GM12878 (cell line): Measurements from ENCODE around the gene ARAP3. TPM values are rescaled to one million over a fixed set of nuclear protein-coding genes. Genes with fewer than 3 reads are reported as not detected.

ENCODE experiments used
- ATAC-seq: fragments of 200-7000 bp; cut with Tn5 transposase; 3 replicates; pipeline ENCODE4 v1.9.1; 2020; ENCODE audit warnings: mild to moderate bottlenecking, moderate library complexity
- BruUV-seq: library from RNA; stranded (reverse); fragments of 400-500 nt; replicated peaks from 2 replicates; lab custom pipeline; 2021; lab: Mats Ljungman, UMichigan
- CTCF ChIA-PET: fragments of 300-600 bp; sonication (Branson Sonifier 250); formaldehyde crosslinking; extraction: SDS; loops from one replicate; lab custom pipeline; 2021; ENCODE audit warnings: inconsistent platforms; lab: Yijun Ruan, JAX
- POLR2A ChIA-PET: fragments of 350-600 bp; formaldehyde crosslinking; extraction: SDS; loops from one replicate; lab custom pipeline; 2021; ENCODE audit warnings: inconsistent platforms; lab: Charles Lee
- RAD21 ChIA-PET: fragments of 300-600 bp; sonication (Branson Sonifier 250); formaldehyde crosslinking; loops from one replicate; lab custom pipeline; 2023; ENCODE audit warnings: antibody characterized with exemption; ENCODE audit not compliant: unreplicated experiment; lab: Charles Lee
- SMC1A ChIA-PET: fragments of 300-600 bp; sonication (Branson Sonifier 250); formaldehyde crosslinking; loops from one replicate; lab custom pipeline; 2023; ENCODE audit not compliant: unreplicated experiment, uncharacterized antibody; lab: Charles Lee
- DNase-seq: peaks from one replicate; pipeline ENCODE4 v3.0.0-alpha.2; 2011; ENCODE audit warnings: low read depth, low spot score
- FAIRE-seq: peaks from 3 replicates; lab custom pipeline; 2011; peaks lifted over from hg19 to GRCh38; lab: Jason Lieb, UNC
- H2AFZ ChIP-seq: 2 replicates; pipeline ENCODE4 v1.6.0; 2011; ENCODE audit warnings: low read depth, low read length, control low read depth; ENCODE audit not compliant: control insufficient read depth
- H3K27ac ChIP-seq: 2 replicates; pipeline ENCODE4 v1.5.1; 2011; ENCODE audit warnings: control low read depth; ENCODE audit not compliant: control insufficient read depth, insufficient read depth
- H3K27me3 ChIP-seq, 2 experiments: replicated peaks in 1 of 2; 2 replicates each; pipeline versions ENCODE4 v1.6.0 to v1.6.1; 2011; ENCODE audit warnings: low read length in 1 of 2; ENCODE audit not compliant: control insufficient read depth in 2 of 2, insufficient read depth in 2 of 2
- H3K36me3 ChIP-seq, 2 experiments: 2 replicates each; pipeline ENCODE4 v1.5.1; 2011; ENCODE audit warnings: low read length in 1 of 2; ENCODE audit not compliant: control insufficient read depth in 2 of 2, insufficient read depth in 2 of 2
- H3K4me1 ChIP-seq: 2 replicates; pipeline ENCODE4 v1.6.1; 2011; ENCODE audit warnings: mild to moderate bottlenecking, low read length, moderate library complexity, mixed read lengths; ENCODE audit not compliant: control insufficient read depth, insufficient read depth
- H3K4me2 ChIP-seq: 2 replicates; pipeline ENCODE4 v1.6.0; 2011; ENCODE audit warnings: control low read depth; ENCODE audit not compliant: control insufficient read depth, insufficient read depth
- H3K4me3 ChIP-seq: fragments of 200-600 bp; sonication (generic); 2 replicates; pipeline ENCODE4 v1.5.1; 2016
- H3K79me2 ChIP-seq: 2 replicates; pipeline ENCODE4 v1.6.0; 2011; ENCODE audit warnings: low read length; ENCODE audit not compliant: control insufficient read depth, insufficient read depth
- H3K9ac ChIP-seq: 2 replicates; pipeline ENCODE4 v1.8.0; 2011; ENCODE audit warnings: low read length, control low read depth, mixed read lengths; ENCODE audit not compliant: control insufficient read depth, insufficient read depth
- H3K9me3 ChIP-seq: replicated peaks from 3 replicates; pipeline ENCODE4 v1.5.1; 2011; ENCODE audit warnings: mild to moderate bottlenecking, low read length; ENCODE audit not compliant: control insufficient read depth, insufficient read depth
- H4K20me1 ChIP-seq: 2 replicates; pipeline ENCODE4 v1.6.0; 2011; ENCODE audit not compliant: control insufficient read depth, insufficient read depth
- ETV6 ChIP-seq, 2 experiments: fragments of 450-650 bp in 1 of 2; IDR thresholded peaks in 1 of 2; conservative IDR thresholded peaks in 1 of 2; 2 replicates each; pipeline ENCODE4 v1.6.1; 2014; ENCODE audit warnings: antibody characterized with exemption in 1 of 2, borderline replicate concordance in 1 of 2, low read depth in 1 of 2, mild to moderate bottlenecking in 1 of 2, moderate library complexity in 1 of 2
- FOXM1 ChIP-seq: IDR thresholded peaks from 2 replicates; pipeline ENCODE4 v1.6.1; 2012; ENCODE audit warnings: low read depth, mild to moderate bottlenecking, inconsistent platforms, low read length, moderate library complexity
- PBX3 ChIP-seq: IDR thresholded peaks from 2 replicates; pipeline ENCODE4 v1.6.1; 2011; ENCODE audit warnings: mild to moderate bottlenecking, low read depth, low read length, moderate library complexity; ENCODE audit not compliant: insufficient replicate concordance
- POLR2A ChIP-seq: IDR thresholded peaks from 2 replicates; pipeline ENCODE4 v1.6.1; 2011; ENCODE audit warnings: low read depth, mild to moderate bottlenecking, low read length
- TBL1XR1 ChIP-seq: IDR thresholded peaks from 2 replicates; pipeline ENCODE4 v1.6.1; 2012; ENCODE audit warnings: low read depth, low read length, improper control_type of control experiment
- ZBTB4 ChIP-seq: fragments of 450-650 bp; formaldehyde crosslinking; IDR thresholded peaks from 2 replicates; pipeline ENCODE4 v1.4.0; 2022; ENCODE audit warnings: mild to moderate bottlenecking, moderate library complexity
- ZBTB40 ChIP-seq: fragments of 450-650 bp; IDR thresholded peaks from 2 replicates; pipeline ENCODE4 v1.6.1; 2016; ENCODE audit warnings: mild to moderate bottlenecking, moderate library complexity, borderline replicate concordance
- WGBS: methylation state at CpG from one replicate; pipeline ENCODE4 v1.1.6; 2016; ENCODE audit warnings: low lambda C conversion rate; ENCODE audit not compliant: insufficient replicate concordance, insufficient coverage; ENCODE audit errors: missing lambda C conversion rate; 5-methylcytosine and 5-hydroxymethylcytosine counted together
- in situ Hi-C: fragments of 300-500 bp; cut with MboI; formaldehyde crosslinking; loops from 9 replicates; pipeline ENCODE4 v1.14.3; 2018; ENCODE audit warnings: mixed read lengths
- intact Hi-C: fragments of 100-400 bp; cut with micrococcal nuclease; formaldehyde crosslinking; loops from one replicate; pipeline ENCODE4 v1.14.2; 2022; ENCODE audit not compliant: unreplicated experiment
- polyA plus RNA-seq, 11 experiments: library from polyadenylated mRNA; depleted of rRNA in 4 of 11; unstranded in 6 of 11; stranded (reverse) in 5 of 11; fragments of >200 nt; fragmentation: Nextera tagmentation in 4 of 11; fragmentation: Illumina TruSeq in 1 of 11; extraction: Ambion mirVana in 4 of 11; extraction: Trizol in 1 of 11; gene quantifications; 1 replicate in 1 of 11; 2 replicates in 10 of 11; pipeline versions ENCODE4 v1.2.1 to v1.2.3, GENCODE V29; 2011 to 2016; ENCODE audit warnings: inconsistent platforms in 2 of 11, missing spikeins in 2 of 11, low read depth in 1 of 11
- total RNA-seq, 4 experiments: library from RNA; depleted of rRNA in 3 of 4; stranded (reverse); fragments of >200 nt in 3 of 4; fragmentation: Illumina TruSeq in 1 of 4; extraction: Trizol in 1 of 4; gene quantifications; 2 replicates each; pipeline versions ENCODE4 v1.2.1 to v1.2.3, GENCODE V29; 2013 to 2021
- TF ChIP-seq, protein P1 (sequence below): fragments of 450-650 bp; IDR thresholded peaks from 2 replicates; pipeline ENCODE4 v1.6.1; 2017; ENCODE audit warnings: mild to moderate bottlenecking, low read depth, inconsistent platforms; ENCODE audit not compliant: poor library complexity, severe bottlenecking
- TF ChIP-seq, protein P2 (sequence below): IDR thresholded peaks from 2 replicates; pipeline ENCODE4 v1.6.1; 2012; ENCODE audit warnings: low read depth, low read length, improper control_type of control experiment

ARAP3 gene
- total and polyA plus RNA-seq, 10 of the 15 experiments (the other 5 are each of a cell fraction or from before 2014, with no cell fraction given), result 0.01 to 0.08 TPM; not detected in 8

DNA sequence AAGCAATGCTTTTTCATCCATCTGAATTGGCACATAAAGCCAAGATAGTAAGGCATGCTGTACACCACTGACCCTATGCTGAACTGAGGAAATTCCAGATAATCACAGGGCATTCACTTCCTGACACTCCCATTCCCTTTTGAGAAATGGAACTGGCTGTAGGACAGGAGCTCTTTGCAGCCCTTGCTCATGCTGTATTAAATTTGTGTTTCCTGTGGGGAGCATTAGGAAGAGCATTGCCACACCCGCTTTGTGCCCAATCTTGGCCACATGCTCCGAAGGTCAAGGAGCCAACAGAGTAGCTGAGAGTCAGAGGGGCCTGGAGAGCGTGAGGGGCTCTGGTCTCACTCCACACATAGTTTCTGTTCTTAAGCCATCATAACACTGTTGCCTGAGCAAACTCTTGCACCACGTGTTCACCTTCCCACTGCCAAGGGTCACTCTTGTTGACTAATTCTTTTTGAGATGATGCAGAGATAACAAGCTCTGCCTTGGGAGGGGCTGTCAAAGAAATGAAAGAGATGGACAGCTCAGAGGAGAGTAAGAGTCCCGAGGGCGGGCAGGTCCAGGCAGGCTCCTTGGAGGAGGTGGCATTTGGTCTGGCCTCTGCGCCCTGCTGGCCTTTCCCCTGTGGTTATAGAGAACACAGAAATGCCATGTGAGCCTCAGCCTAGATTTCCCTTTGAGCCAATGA is 31.7 kb upstream of the ARAP3 start:
- FAIRE-seq (no peak), DNase-seq (no peak), ATAC-seq (no peak)
- H3K36me3 ChIP-seq, result no peaks in the 10 kb centered on the region
- H3K4me2 ChIP-seq, result no peak overlapping the region
- in situ Hi-C loops (no loop called here), intact Hi-C loops (no loop called here)
- WGBS, result 32% methylated on average over 7 of the region's 7 CpGs
- BruUV-seq, result no TSS peak
- no peak overlapping the region for H3K9ac ChIP-seq
- no peaks in the 10 kb centered on the region for H3K9me3 ChIP-seq
- RAD21 ChIA-PET, result interaction anchor here (1.1 kb wide), 1 partner anchor 166 kb away, joined by 3 read pairs; no protein-coding TSS in a partner anchor
- no peak overlapping the region for H3K4me3 ChIP-seq
- POLR2A ChIA-PET, result no interaction called here
- H4K20me1 ChIP-seq, result no peaks in the 10 kb centered on the region
- peaks cover 2% of the 10 kb centered on the region for H3K4me1 ChIP-seq
- H3K79me2 ChIP-seq, result no peaks in the 10 kb centered on the region
- SMC1A ChIA-PET, result interaction anchor here (1.5 kb wide), 1 partner anchor 25 kb away, joined by 3 read pairs; no protein-coding TSS in a partner anchor
- H3K27me3 ChIP-seq, result peaks cover 0 to 3% of the 10 kb centered on the region in 2 experiments; a peak in 1 of 4 replicates
- CTCF ChIA-PET, result interaction anchor here (0.6 to 1.5 kb wide), 6 partner anchors 97 to 906 kb away, joined by 3 to 4 read pairs (median 3); no protein-coding TSS in a partner anchor
- no peak overlapping the region for H3K27ac ChIP-seq
- H2AFZ ChIP-seq, result no peak overlapping the region
- TF ChIP-seq ETV6 (conservative IDR thresholded peaks at IDR 0.05 in 1 of 2, IDR thresholded peaks at IDR 0.05 in 1 of 2; ENCODE audit: borderline replicate concordance in 1 of 2, low read depth in 1 of 2), result no peak
- TF ChIP-seq TBL1XR1, result no peak
- TF ChIP-seq ZBTB40, result no peak
- no peak for TF ChIP-seq ZBTB4 (CRISPR knock-in tag)
- TF ChIP-seq PBX3, result no peak
- TF ChIP-seq, protein P1, sequence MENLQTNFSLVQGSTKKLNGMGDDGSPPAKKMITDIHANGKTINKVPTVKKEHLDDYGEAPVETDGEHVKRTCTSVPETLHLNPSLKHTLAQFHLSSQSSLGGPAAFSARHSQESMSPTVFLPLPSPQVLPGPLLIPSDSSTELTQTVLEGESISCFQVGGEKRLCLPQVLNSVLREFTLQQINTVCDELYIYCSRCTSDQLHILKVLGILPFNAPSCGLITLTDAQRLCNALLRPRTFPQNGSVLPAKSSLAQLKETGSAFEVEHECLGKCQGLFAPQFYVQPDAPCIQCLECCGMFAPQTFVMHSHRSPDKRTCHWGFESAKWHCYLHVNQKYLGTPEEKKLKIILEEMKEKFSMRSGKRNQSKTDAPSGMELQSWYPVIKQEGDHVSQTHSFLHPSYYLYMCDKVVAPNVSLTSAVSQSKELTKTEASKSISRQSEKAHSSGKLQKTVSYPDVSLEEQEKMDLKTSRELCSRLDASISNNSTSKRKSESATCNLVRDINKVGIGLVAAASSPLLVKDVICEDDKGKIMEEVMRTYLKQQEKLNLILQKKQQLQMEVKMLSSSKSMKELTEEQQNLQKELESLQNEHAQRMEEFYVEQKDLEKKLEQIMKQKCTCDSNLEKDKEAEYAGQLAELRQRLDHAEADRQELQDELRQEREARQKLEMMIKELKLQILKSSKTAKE, result no peak
- TF ChIP-seq FOXM1, result no peak
- TF ChIP-seq POLR2A, result no peak
- TF ChIP-seq, protein P2, sequence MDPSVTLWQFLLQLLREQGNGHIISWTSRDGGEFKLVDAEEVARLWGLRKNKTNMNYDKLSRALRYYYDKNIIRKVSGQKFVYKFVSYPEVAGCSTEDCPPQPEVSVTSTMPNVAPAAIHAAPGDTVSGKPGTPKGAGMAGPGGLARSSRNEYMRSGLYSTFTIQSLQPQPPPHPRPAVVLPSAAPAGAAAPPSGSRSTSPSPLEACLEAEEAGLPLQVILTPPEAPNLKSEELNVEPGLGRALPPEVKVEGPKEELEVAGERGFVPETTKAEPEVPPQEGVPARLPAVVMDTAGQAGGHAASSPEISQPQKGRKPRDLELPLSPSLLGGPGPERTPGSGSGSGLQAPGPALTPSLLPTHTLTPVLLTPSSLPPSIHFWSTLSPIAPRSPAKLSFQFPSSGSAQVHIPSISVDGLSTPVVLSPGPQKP, result no peak
